HTR-8/SVneo (cell line): ENCODE data around the gene TMEM266.
"Not testable (repeated sequence)": the region's sequence is repeated elsewhere in the genome, so short reads cannot be mapped to it uniquely, and the experiment has no call there.

Source experiments
- DNase-seq: peaks from one replicate; pipeline ENCODE4 v3.0.0; 2011; ENCODE audit warnings: low spot score, mixed read lengths; ENCODE audit not compliant: insufficient read length
- FAIRE-seq: peaks from 2 replicates; lab custom pipeline; 2011; peaks lifted over from hg19 to GRCh38; lab: Jason Lieb, UNC

TMEM266 gene

GRCh38 chr15:76059320-76060117, at the start of gene TMEM266:
TSS of gene TMEM266 (plus strand) at chr15:76059985. CDS start at chr15:76134264, 74,279 bp downstream.
- FAIRE-seq (no peak), DNase-seq (peak; percentile 46)

GRCh38 chr15:76010613-76011012, 49.2 kb upstream of the TMEM266 start:
- DNase-seq (no peak), FAIRE-seq (no peak)

GRCh38 chr15:76011627-76012551, 47.9 kb upstream of the TMEM266 start, which contains the start of gene NRG4:
TSS of gene NRG4 (minus strand) at chr15:76012424. CDS start at chr15:76011230, 1,194 bp downstream.
- DNase-seq: no peak
- no peak for FAIRE-seq

- not testable (repeated sequence) for FAIRE-seq, DNase-seq
These were observed 46.3 kb upstream of the TMEM266 start for GRCh38 chr15:76013470-76013869.

- no peak for FAIRE-seq
- DNase-seq: no peak
These were observed 35.6 kb upstream of the TMEM266 start for GRCh38 chr15:76024021-76024768.

GRCh38 chr15:76032046-76032445, 27.7 kb upstream of the TMEM266 start:
- FAIRE-seq (no peak), DNase-seq (no peak)

GRCh38 chr15:76033438-76033837, 26.3 kb upstream of the TMEM266 start:
- no peak for DNase-seq
- FAIRE-seq: no peak

GRCh38 chr15:76034111-76034510, 25.7 kb upstream of the TMEM266 start:
- DNase-seq (no peak), FAIRE-seq (no peak)

- DNase-seq: no peak
- FAIRE-seq: no peak
These were observed 24.2 kb upstream of the TMEM266 start for GRCh38 chr15:76035593-76035992.

GRCh38 chr15:76038512-76038911, 21.3 kb upstream of the TMEM266 start:
- no peak for DNase-seq
- no peak for FAIRE-seq

GRCh38 chr15:76054201-76054600, 5.6 kb upstream of the TMEM266 start:
- FAIRE-seq: not testable (repeated sequence)

GRCh38 chr15:76056931-76057330, 2.9 kb upstream of the TMEM266 start:
- DNase-seq (no peak), FAIRE-seq (no peak)

More at GRCh38 chr15:76054201-76054600, 5.6 kb upstream of the TMEM266 start:
- DNase-seq: not testable (repeated sequence)

- peak; percentile 35 for DNase-seq
- FAIRE-seq: no peak
These were observed 2.3 kb upstream of the TMEM266 start for GRCh38 chr15:76057332-76058000.

GRCh38 chr15:76058714-76059319, 968 bp upstream of the TMEM266 start:
- DNase-seq (peak; percentile 23), FAIRE-seq (peak; percentile 23)

- no peak for DNase-seq
- no peak for FAIRE-seq
These were observed 569 bp downstream of the TMEM266 start for GRCh38 chr15:76060118-76060989.

- FAIRE-seq (no peak), DNase-seq (no peak)
These were observed 1.9 kb downstream of the TMEM266 start for GRCh38 chr15:76061700-76062099.

- no peak for DNase-seq
- no peak for FAIRE-seq
These were observed 2.5 kb downstream of the TMEM266 start for GRCh38 chr15:76062286-76062685.

GRCh38 chr15:76064375-76064774, 4.6 kb downstream of the TMEM266 start:
- DNase-seq (no peak), FAIRE-seq (no peak)
